Stimulated activated CD8-positive, alpha-beta memory T cell treated with anti-CD3 and anti-CD28 coated beads, Interleukin-12 subunit alpha, Interleukin-12 subunit beta, amount 100 ng/mL, for 24 hours (primary cell): ENCODE data around the gene RAD51B.

Source experiments
- DNase-seq: peaks from one replicate; pipeline ENCODE4 v3.0.0-alpha.2; 2020; ENCODE audit errors: extremely low read depth

Gene RAD51B

GRCh38 chr14:68145036-68145435, 325.5 kb downstream of the RAD51B start:
- no peak for DNase-seq

DNA sequence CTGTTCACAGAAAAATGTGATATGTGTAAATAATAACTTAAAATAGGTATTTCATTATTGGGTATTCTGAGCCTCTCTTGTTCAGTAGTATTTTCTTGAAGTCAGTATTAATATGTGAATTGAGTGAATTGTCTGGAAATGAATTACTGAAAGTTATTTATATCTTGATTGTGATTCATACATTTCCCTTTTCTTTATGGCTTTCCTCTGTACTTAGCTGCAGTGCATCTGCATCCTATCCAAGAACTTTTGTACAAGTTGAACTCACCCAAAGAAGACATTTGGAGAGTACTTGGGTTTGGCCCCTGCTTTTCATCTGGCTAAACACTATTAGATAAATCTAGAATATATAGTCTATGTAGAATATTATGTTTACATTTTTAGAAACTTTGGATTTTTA, 326.0 kb downstream of the RAD51B start:
- no peak for DNase-seq

GRCh38 chr14:68146818-68147217, 327.2 kb downstream of the RAD51B start:
- no peak for DNase-seq

DNA sequence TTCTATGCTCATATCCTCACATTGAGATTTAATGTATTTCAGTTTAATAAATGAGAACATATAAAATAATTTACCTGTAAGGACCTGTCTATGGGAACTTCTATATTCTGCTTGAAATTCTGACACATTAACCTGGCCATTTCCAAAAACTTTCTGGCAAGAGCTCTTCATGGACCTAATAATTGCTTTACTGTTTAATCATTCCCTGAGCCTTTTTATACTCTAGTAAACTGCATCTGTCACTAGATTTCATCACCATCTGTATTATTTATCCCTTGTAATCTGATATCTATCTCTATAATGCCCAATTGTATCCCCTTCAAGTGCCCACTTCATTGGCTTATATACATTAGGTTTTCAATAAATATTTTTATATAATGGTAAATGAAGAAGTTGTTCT, 327.7 kb downstream of the RAD51B start:
- no peak for DNase-seq

- DNase-seq, result no peak
These were observed 328.7 kb downstream of the RAD51B start for GRCh38 chr14:68148276-68148675.

GRCh38 chr14:68148763-68149162, 329.2 kb downstream of the RAD51B start:
- DNase-seq, result no peak

DNA sequence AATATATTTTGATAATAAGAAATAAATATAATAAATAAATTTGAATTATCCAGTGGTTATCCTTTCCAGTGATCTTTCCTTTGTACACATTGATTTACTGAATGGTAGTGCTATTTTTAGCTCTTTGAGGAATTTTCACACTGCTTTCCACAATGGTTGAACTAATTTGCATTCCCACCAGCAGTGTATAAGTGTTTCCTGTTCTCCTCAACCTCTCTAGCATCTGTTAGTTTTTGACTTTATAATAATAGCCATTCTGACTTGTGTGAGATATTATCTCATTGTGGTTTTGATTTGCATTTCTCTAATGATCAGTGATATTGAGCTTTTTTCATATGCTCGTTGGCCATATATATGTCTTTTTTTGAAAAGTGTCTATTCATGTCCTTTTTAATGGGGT, 333.7 kb downstream of the RAD51B start:
- no peak for DNase-seq

GRCh38 chr14:68154275-68154674, 334.7 kb downstream of the RAD51B start:
- DNase-seq, result no peak

DNA sequence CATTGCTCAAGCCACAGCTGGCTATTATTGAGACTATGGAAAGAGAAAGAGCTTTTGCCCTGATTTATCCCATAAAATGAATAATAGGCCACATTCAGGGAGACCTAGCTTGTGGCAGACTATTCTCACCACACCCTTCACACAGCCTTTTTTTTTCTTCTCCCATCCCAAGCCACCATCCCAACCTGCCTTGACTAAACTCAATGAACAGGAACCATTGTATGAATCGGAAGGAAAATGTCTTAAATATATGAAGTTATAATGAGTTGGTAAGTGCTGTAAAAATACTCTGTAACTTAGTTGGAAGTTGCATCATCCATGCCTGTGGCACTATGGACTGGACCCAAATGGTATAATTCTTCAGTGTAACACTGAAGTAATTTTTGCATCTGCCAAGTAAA, 338.4 kb downstream of the RAD51B start:
- no peak for DNase-seq

DNA sequence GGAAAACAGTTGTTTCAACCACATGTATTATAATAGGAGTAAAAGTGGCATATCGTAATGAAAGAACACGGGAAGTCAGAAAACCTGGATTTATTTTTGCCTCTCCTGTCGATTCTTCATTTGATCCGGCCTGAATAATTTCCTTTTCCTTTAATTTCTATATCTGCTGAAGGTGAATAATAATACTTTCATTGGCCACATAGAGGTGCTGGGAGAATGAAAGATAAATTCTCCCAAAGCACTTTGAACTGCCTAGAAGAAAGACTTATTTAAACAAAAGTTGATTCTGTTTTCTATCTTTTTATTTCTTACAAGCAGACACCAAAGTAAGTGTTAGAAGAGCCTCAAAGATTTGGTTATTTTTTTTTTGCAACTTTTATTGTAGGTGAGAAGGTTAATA, 339.1 kb downstream of the RAD51B start:
- DNase-seq, result no peak

DNA sequence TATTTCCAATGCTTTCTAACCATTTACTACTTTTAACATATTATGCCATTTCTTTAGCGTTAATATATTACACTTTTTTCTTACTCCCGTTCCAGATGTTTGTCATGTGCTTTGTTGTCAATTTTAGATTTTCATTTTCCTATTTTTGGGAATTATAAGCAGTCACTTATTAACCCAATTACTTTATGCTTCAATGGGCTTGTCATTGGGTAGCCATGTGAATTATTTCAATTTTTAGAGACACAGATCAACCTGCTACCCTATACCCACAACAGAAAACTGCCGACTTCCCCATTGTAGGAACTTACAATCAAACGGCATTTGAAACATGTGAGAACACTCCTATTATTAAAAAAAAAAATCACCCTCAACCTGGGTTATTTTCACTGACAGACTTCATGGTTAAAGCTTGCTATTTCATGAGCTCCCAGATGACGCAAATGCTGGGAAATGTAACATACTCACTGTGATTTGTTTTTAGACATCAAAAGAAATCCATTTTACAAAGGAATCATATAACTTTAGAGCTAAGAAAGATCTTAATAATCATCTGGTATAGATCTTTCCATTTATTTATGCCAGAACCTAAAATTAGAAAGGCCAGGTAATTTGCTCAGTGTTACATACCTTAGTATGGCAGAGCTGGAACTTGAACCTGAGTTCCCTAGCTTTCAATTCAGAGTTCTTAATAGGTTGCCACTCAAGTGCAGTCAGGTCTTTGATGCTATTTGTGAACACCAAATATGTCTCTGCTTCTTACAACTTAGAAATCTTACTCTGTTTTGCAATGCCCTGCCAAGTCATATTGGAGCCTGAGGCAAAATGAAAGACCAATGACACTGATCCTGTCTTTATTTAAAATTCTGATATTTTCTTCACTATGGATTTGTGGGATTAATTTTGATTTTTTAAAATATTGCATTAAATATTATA, 340.4 kb downstream of the RAD51B start:
- DNase-seq, result no peak

- no peak for DNase-seq
These were observed 341.4 kb downstream of the RAD51B start for GRCh38 chr14:68160779-68161546.

DNA sequence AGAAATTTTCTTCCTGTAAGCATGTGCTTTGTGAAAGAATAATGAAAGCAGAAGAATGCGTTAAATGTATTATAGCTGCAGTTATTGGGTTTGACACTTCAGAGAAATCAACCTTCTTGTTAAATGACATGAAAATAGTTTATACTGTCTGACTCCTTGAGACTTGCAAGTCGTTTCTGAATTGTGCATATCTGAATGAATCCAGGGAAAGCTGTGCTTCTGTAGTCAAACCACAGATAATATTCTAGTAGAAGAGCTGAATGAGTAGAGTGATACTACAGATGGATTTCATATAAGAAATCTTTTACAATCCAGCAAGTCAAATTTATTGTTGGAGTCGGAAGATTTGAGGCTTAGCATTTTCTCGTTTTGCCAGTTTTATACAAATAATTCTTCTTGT, 343.3 kb downstream of the RAD51B start:
- DNase-seq, result no peak

- no peak for DNase-seq
These were observed 345.1 kb downstream of the RAD51B start for GRCh38 chr14:68164711-68165113.

DNA sequence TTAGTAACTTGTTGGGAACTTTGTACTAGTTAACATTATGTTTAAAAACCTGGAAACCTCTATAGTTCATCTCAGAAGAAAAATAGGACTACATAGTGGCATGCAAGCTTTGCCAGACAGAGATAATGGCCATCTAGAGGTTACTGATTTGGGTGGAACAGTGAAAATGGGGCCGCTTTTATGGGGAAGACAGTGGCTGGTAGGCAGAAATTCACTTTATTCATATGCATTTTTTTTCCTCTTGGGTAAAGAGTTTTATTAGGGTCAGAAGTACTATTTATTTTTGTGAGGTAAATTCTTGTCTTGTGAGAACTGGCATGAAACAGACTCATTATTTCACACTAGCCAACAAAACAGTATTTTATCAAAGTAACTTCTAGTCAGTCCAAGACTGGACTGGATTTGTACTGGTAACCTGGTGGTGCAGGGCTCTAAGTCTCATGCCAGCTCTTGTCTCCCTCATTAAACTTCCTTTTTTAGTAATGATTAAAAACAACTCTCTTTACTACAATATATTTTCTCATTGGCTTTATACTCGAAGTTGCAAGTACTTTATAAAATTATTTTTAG, 345.8 kb downstream of the RAD51B start:
- no peak for DNase-seq

GRCh38 chr14:68166731-68167382, 347.3 kb downstream of the RAD51B start:
- DNase-seq, result no peak

GRCh38 chr14:68167383-68168087, 348.0 kb downstream of the RAD51B start:
- no peak for DNase-seq

- no peak for DNase-seq
These were observed 349.0 kb downstream of the RAD51B start for GRCh38 chr14:68168460-68169109.

GRCh38 chr14:68172216-68172615, 352.6 kb downstream of the RAD51B start:
- DNase-seq, result no peak

DNA sequence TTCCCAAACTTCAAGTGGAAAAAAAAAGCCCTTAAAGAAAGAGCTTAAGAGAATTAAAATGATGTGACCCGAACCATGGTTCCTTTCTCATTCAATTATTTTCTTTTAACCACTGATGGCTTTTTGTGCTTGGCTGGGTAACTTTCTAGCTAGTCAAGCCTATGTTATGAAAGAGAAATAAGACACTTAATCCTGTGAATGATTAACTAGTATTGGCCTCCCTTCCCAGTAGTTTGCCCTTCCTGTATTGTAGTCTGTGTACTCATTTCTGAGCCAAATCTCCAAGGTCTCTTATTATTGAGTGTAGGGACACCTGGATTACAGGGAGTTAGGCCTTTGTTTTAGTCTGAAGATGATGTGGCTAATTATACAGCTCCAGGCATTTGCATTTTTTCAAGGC, 353.0 kb downstream of the RAD51B start:
- no peak for DNase-seq
